Upper lobe of left lung (tissue), 6 donors: Measurements from ENCODE around the gene FPGS. TPM values are rescaled to one million over a fixed set of nuclear protein-coding genes. Genes with fewer than 3 reads are reported as not detected.

Source experiments
- ATAC-seq, 2 donors: fragments of 200-7000 bp; cut with Tn5 transposase; one replicate each; pipeline ENCODE4 v1.9.1; 2022; ENCODE audit warnings: mild to moderate bottlenecking in 2 of 2, moderate library complexity in 2 of 2; ENCODE audit not compliant: low FRiP score in 2 of 2
- DNase-seq, 2 donors: peaks; one replicate each; pipeline ENCODE4 v3.0.0-alpha.2; 2019 to 2020
- H3K27ac ChIP-seq, 4 donors: fragments of 200-600 bp; sonication (generic); one replicate each; pipeline ENCODE4 v1.5.1; 2016 to 2019
- H3K27me3 ChIP-seq, 4 donors: fragments of 200-600 bp; sonication (generic); one replicate each; pipeline ENCODE4 v1.5.1; 2017 to 2019
- H3K36me3 ChIP-seq, 4 donors: fragments of 200-600 bp; sonication (generic); one replicate each; pipeline ENCODE4 v1.5.1; 2016 to 2019
- H3K4me1 ChIP-seq, 4 donors: fragments of 200-600 bp; sonication (generic); one replicate each; pipeline ENCODE4 v1.5.1; 2018 to 2019
- H3K4me3 ChIP-seq, 4 donors: fragments of 200-600 bp; sonication (generic); one replicate each; pipeline ENCODE4 v1.5.1; 2017 to 2019; ENCODE audit warnings: mild to moderate bottlenecking in 2 of 4, moderate library complexity in 1 of 4
- H3K9me3 ChIP-seq, 4 donors: fragments of 200-600 bp; sonication (generic); one replicate each; pipeline ENCODE4 v1.5.1; 2018 to 2019
- EP300 ChIP-seq, 4 donors: sonication (generic); formaldehyde crosslinking; IDR thresholded peaks; one replicate each; pipeline ENCODE4 v1.5.1; 2017; ENCODE audit warnings: antibody characterized with exemption in 4 of 4, control low read depth in 2 of 4
- POLR2A ChIP-seq, 4 donors: fragments of 450-650 bp; IDR thresholded peaks; one replicate each; pipeline ENCODE4 v1.5.1; 2016 to 2017; ENCODE audit warnings: antibody characterized with exemption in 4 of 4, mild to moderate bottlenecking in 2 of 4
- POLR2AphosphoS5 ChIP-seq, 2 donors: sonication (generic); formaldehyde crosslinking; IDR thresholded peaks; one replicate each; pipeline ENCODE4 v1.5.1; 2017; ENCODE audit warnings: antibody characterized with exemption in 2 of 2
- WGBS, 2 donors: methylation state at CpG; one replicate each; pipeline ENCODE4 v1.1.5; 2017 to 2018; 5-methylcytosine and 5-hydroxymethylcytosine counted together
- total RNA-seq, 6 donors: library from RNA; depleted of rRNA in 4 of 6; stranded (reverse); fragments of >200 nt in 4 of 6; gene quantifications; one replicate each; pipeline versions ENCODE4 v1.1.0 to v1.2.1, GENCODE V29; 2016 to 2021
- TF ChIP-seq, protein P1 (sequence below), 6 experiments: fragments of 450-650 bp in 4 of 6; fragments of 200-600 bp in 2 of 6; sonication (generic) in 2 of 6; IDR thresholded peaks; one replicate each; pipeline ENCODE4 v1.5.1; 2016 to 2019; ENCODE audit warnings: antibody characterized with exemption in 6 of 6
- donor health status: DM: no; HTN: no; CAD: no; lungs with moderate emphysema.
- donor health status: DM: no; HTN: yes; CAD: no; lungs with severe emphysema.

The FPGS gene
- total RNA-seq, 6 donors from 2014 or later = 85.1 to 337 (median 95.5) TPM

GRCh38 chr9:127815512-127816361 lies 13.1 kb downstream of the FPGS start:
- 88 to 93% methylated on average over 8 to 28 of the region's 33 CpGs for WGBS, 2 donors
- TF ChIP-seq, protein P1, sequence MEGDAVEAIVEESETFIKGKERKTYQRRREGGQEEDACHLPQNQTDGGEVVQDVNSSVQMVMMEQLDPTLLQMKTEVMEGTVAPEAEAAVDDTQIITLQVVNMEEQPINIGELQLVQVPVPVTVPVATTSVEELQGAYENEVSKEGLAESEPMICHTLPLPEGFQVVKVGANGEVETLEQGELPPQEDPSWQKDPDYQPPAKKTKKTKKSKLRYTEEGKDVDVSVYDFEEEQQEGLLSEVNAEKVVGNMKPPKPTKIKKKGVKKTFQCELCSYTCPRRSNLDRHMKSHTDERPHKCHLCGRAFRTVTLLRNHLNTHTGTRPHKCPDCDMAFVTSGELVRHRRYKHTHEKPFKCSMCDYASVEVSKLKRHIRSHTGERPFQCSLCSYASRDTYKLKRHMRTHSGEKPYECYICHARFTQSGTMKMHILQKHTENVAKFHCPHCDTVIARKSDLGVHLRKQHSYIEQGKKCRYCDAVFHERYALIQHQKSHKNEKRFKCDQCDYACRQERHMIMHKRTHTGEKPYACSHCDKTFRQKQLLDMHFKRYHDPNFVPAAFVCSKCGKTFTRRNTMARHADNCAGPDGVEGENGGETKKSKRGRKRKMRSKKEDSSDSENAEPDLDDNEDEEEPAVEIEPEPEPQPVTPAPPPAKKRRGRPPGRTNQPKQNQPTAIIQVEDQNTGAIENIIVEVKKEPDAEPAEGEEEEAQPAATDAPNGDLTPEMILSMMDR (IDR thresholded peaks at IDR 0.05) = peak in 1 of 6 experiments; percentile 16
- TF ChIP-seq EP300 (IDR thresholded peaks at IDR 0.05) (no peak), POLR2A (IDR thresholded peaks at IDR 0.05) (no peak), POLR2AphosphoS5 (IDR thresholded peaks at IDR 0.05) (no peak)
- DNase-seq (peak in 1 of 2 donors; percentile 83), ATAC-seq (peak in 1 of 2 donors; percentile 1)
- H3K4me1 ChIP-seq = peaks cover 0 to 20% (median 4%) of the 10 kb centered on the region in 4 donors
- H3K9me3 ChIP-seq = no peaks in the 10 kb centered on the region
- no peak overlapping the region for H3K4me3 ChIP-seq
- peaks cover 29 to 98% (median 86%) of the 10 kb centered on the region in 4 donors for H3K36me3 ChIP-seq
- H3K27me3 ChIP-seq = no peaks in the 10 kb centered on the region
- peak overlapping the region in 2 of 4 donors; percentile 18 to 67 for H3K27ac ChIP-seq

DNA sequence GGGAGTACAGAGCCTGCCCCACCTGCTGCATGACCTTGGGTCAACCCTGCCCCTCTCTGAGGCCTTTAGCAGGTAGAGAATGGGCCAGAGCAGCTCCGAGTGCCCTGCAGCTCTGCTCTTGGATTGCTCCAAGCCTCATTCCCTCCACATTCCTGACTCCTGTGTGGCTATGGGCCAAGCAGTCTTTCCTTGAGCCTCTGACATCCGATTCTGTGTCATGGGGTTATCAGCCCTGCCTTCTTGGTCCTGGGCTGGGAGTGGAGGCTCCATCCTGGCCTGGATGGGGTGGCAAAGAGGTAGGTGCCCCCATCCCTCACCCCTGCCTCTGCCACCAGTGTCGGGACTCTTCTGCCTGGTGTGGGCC lies 13.7 kb downstream of the FPGS start:
- Histone ChIP-seq H3K27ac (peak overlapping the region in 3 of 4 donors; percentile 19 to 67 (median 52)), H3K4me1 (peaks cover 0 to 20% (median 4%) of the 10 kb centered on the region in 4 donors), H3K36me3 (peaks cover 29 to 100% (median 89%) of the 10 kb centered on the region in 4 donors), H3K27me3 (no peaks in the 10 kb centered on the region), H3K9me3 (no peaks in the 10 kb centered on the region), H3K4me3 (no peak overlapping the region)
- no peak for DNase-seq
- no peak for ATAC-seq
- WGBS, 2 donors = 74 to 83% methylated on average over 1 to 3 of the region's 3 CpGs
- TF ChIP-seq POLR2A (IDR thresholded peaks at IDR 0.05) (no peak), POLR2AphosphoS5 (IDR thresholded peaks at IDR 0.05) (no peak), EP300 (IDR thresholded peaks at IDR 0.05) (no peak)
- TF ChIP-seq, protein P1 (IDR thresholded peaks at IDR 0.05) = no peak

DNA sequence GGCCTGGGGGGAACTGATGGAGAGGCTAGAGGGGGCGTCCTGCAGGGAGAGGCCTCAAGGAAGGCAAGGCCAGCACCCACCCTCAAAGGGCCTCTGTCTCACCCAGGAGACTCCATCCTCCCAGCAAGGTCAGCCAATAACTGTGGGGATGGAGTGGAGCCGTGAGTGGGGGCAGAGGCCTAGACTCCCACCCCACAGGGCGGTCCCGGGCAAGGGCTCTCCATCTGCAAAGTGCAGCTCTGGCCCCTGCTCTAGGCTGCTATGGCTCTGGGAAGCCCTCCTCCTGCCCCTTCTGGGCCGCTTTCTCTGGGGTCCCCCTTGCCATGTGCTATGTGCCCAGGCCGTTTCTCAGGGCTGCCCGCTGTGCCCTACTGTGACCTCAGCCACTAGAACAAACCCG lies 14.0 kb downstream of the FPGS start:
- DNase-seq (peak in 1 of 2 donors; percentile 49), ATAC-seq (no peak)
- H3K4me1 ChIP-seq = peaks cover 0 to 20% (median 4%) of the 10 kb centered on the region in 4 donors
- no peak overlapping the region for H3K4me3 ChIP-seq
- no peaks in the 10 kb centered on the region for H3K27me3 ChIP-seq
- peak overlapping the region in 3 of 4 donors; percentile 19 to 67 (median 52) for H3K27ac ChIP-seq
- 81 to 89% methylated on average over 4 to 7 of the region's 8 CpGs for WGBS, 2 donors
- H3K36me3 ChIP-seq = peaks cover 29 to 98% (median 89%) of the 10 kb centered on the region in 4 donors
- TF ChIP-seq EP300 (IDR thresholded peaks at IDR 0.05) = no peak
- TF ChIP-seq POLR2A (IDR thresholded peaks at IDR 0.05) = no peak
- TF ChIP-seq, protein P1 (IDR thresholded peaks at IDR 0.05) = no peak
- no peak for TF ChIP-seq POLR2AphosphoS5 (IDR thresholded peaks at IDR 0.05)
- no peaks in the 10 kb centered on the region for H3K9me3 ChIP-seq

DNA sequence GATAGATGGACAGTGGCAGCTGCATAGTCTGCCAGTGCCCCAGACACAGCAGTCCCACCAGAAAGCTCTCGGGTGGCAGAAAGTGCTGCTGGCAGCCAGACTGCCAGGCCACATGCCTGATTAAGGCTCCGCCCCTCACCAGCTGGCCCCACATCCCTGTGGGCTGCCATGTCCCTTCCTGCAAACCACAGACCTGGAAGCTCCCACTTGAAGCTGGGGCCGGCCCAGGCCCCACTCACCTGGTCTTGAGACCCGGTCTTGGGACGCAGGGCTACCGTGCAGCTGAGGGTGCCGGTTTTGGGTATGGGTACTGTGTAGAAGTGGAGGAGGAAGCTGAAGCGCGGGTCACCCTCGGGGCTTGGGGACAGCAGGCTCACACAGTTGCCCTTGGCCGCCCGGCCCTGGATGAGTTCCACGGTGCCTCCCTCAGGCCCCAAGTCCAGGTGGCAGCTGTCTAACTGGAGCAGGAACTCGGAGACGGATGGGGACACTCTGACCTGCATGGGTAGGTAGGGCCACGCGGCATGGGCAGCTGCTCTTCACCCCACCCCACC lies 15.3 kb downstream of the FPGS start:
- Histone ChIP-seq H3K27ac (peak overlapping the region in 3 of 4 donors; percentile 19 to 52 (median 27)), H3K4me1 (peaks cover 0 to 20% (median 4%) of the 10 kb centered on the region in 4 donors), H3K9me3 (no peaks in the 10 kb centered on the region), H3K4me3 (no peak overlapping the region), H3K36me3 (peaks cover 24 to 97% (median 81%) of the 10 kb centered on the region in 4 donors), H3K27me3 (no peaks in the 10 kb centered on the region)
- TF ChIP-seq EP300 (IDR thresholded peaks at IDR 0.05) = no peak
- TF ChIP-seq POLR2AphosphoS5 (IDR thresholded peaks at IDR 0.05) = no peak
- DNase-seq = peak in 1 of 2 donors; percentile 66
- 88 to 89% methylated on average over 9 to 16 of the region's 17 CpGs for WGBS, 2 donors
- ATAC-seq = no peak

DNA sequence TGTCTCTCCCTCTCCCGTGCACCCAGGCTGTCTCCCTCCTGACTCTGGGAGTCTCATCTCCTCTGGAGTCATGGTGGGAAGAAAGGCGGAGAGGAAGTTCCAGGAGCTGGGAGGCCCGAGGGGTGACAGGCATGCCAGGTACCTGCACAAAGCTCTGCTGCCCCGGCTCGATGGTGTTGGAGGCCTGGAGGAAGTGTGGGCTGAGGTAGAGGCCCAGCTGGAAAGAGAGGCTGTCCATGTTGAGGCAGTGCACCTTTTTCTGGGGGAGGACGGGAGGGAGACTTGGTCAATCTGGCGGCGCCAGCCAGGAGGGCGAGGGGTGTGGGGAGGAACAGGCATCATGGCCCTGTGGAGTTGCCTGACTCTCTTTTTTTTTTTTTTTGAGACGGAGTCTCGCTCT lies 15.9 kb downstream of the FPGS start:
- Histone ChIP-seq H3K9me3 (no peaks in the 10 kb centered on the region), H3K4me1 (peaks cover 0 to 15% (median 3%) of the 10 kb centered on the region in 4 donors), H3K4me3 (no peak overlapping the region), H3K27me3 (no peaks in the 10 kb centered on the region), H3K36me3 (peaks cover 24 to 93% (median 77%) of the 10 kb centered on the region in 4 donors), H3K27ac (peak overlapping the region in 2 of 4 donors; percentile 27 to 52)
- TF ChIP-seq POLR2A (IDR thresholded peaks at IDR 0.05) = no peak
- no peak for TF ChIP-seq EP300 (IDR thresholded peaks at IDR 0.05)
- TF ChIP-seq, protein P1 (IDR thresholded peaks at IDR 0.05) = no peak
- no peak for TF ChIP-seq POLR2AphosphoS5 (IDR thresholded peaks at IDR 0.05)
- 91 to 94% methylated on average over 11 of the region's 11 CpGs for WGBS, 2 donors
- ATAC-seq = no peak
- peak in 1 of 2 donors; percentile 39 for DNase-seq
